ENCODE data around the gene RASSF5.
A peak's percentile ranks its signal among the peaks of the same experiment; 100 is the strongest.

Gene RASSF5, protein sequence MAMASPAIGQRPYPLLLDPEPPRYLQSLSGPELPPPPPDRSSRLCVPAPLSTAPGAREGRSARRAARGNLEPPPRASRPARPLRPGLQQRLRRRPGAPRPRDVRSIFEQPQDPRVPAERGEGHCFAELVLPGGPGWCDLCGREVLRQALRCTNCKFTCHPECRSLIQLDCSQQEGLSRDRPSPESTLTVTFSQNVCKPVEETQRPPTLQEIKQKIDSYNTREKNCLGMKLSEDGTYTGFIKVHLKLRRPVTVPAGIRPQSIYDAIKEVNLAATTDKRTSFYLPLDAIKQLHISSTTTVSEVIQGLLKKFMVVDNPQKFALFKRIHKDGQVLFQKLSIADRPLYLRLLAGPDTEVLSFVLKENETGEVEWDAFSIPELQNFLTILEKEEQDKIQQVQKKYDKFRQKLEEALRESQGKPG

DNA sequence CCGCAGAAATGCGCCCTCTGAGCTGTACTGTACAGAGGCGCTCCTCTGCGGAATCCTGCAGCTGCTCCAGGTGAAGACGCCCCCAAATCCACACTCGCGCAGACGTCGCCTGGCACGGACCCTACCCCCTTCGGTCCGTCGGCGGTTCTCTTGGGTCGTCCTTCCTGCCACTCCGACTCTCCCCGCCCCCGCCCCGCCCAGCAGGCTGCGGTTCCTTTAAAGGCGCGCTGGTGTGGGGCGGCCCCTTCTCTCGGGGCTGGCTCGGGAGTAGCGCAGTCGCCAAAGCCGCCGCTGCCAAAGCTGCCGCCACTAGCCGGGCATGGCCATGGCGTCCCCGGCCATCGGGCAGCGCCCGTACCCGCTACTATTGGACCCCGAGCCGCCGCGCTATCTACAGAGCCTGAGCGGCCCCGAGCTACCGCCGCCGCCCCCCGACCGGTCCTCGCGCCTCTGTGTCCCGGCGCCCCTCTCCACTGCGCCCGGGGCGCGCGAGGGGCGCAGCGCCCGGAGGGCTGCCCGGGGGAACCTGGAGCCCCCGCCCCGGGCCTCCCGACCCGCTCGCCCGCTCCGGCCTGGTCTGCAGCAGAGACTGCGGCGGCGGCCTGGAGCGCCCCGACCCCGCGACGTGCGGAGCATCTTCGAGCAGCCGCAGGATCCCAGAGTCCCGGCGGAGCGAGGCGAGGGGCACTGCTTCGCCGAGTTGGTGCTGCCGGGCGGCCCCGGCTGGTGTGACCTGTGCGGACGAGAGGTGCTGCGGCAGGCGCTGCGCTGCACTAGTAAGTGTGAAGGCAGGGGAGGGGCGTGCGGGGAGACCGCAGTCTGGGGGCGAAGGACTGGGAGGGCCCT, at the start of gene RASSF5:
Gene RASSF5 (plus strand): TSS at position 248 of the 846 bp plus-strand sequence. CDS start 72 bp downstream, at position 320.
- Histone ChIP-seq H3K4me2 (ENCODE audit: low read length) (peak within 1 kb of the TSS; percentile 36), H3K4me1 (ENCODE audit: control insufficient read depth, low read length) (peaks cover 3% of the 10 kb centered on the region; the same call in 1 of the 2 replicates), H3K27ac (ENCODE audit: low read depth, low read length) (no peak within 1 kb of the TSS), H3F3A (ENCODE audit: control insufficient read depth, insufficient read depth) (no peaks in the 10 kb centered on the region), H3K36me3 (ENCODE audit: control insufficient read depth, low read length) (no peaks in the 10 kb centered on the region), H3K9me2 (replicated peaks; ENCODE audit: control insufficient read depth, low read length) (no peaks in the 10 kb centered on the region), H3K9me3 (ENCODE audit: control insufficient read depth, insufficient read depth, low read length) (no peaks in the 10 kb centered on the region), H3K4me3 (ENCODE audit: low read length) (peak within 1 kb of the TSS; percentile 15; the same call in 1 of the 2 replicates), H3K27me3 (ENCODE audit: control insufficient read depth, low read length) (peaks cover 86% of the 10 kb centered on the region), H3K79me2 (ENCODE audit: control insufficient read depth, low read length) (no peaks in the 10 kb centered on the region), H4K20me1 (ENCODE audit: control insufficient read depth, insufficient read depth, low read depth, low read length) (no peaks in the 10 kb centered on the region)
- TF ChIP-seq EZH2phosphoT487 (IDR thresholded peaks at IDR 0.05; ENCODE audit: borderline replicate concordance, low read length) = peak; percentile 78; the same call in 1 of the 2 replicates
- TF ChIP-seq, protein P1, sequence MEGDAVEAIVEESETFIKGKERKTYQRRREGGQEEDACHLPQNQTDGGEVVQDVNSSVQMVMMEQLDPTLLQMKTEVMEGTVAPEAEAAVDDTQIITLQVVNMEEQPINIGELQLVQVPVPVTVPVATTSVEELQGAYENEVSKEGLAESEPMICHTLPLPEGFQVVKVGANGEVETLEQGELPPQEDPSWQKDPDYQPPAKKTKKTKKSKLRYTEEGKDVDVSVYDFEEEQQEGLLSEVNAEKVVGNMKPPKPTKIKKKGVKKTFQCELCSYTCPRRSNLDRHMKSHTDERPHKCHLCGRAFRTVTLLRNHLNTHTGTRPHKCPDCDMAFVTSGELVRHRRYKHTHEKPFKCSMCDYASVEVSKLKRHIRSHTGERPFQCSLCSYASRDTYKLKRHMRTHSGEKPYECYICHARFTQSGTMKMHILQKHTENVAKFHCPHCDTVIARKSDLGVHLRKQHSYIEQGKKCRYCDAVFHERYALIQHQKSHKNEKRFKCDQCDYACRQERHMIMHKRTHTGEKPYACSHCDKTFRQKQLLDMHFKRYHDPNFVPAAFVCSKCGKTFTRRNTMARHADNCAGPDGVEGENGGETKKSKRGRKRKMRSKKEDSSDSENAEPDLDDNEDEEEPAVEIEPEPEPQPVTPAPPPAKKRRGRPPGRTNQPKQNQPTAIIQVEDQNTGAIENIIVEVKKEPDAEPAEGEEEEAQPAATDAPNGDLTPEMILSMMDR (IDR thresholded peaks at IDR 0.05; ENCODE audit: low read depth, low read length, poor library complexity, severe bottlenecking) = no peak

DNA sequence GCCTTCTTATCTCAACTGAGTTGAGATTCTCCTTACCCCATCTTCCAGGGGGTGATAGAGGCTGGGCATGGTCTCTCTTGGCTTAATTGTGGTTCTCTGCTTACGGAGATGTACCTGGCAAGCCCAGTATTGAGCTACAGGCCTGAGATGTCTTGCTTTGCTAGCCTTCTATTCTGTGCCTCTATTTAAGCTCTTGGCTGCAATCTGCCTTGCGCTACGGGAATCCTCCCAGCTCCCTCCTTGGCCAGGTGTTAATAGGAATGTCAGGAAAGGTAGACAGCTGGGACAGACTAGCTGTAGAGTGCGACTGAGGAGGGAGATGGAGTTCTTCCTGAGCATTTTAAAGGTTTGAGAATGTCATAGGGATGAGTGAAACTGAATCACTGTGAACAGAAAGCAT, 47.6 kb upstream of the RASSF5 start:
- Histone ChIP-seq H3F3A (ENCODE audit: control insufficient read depth, insufficient read depth) (no peaks in the 10 kb centered on the region), H3K4me1 (ENCODE audit: control insufficient read depth, low read length) (no peaks in the 10 kb centered on the region), H3K9me3 (ENCODE audit: control insufficient read depth, insufficient read depth, low read length) (no peaks in the 10 kb centered on the region), H3K27me3 (ENCODE audit: control insufficient read depth, low read length) (no peaks in the 10 kb centered on the region), H3K4me3 (ENCODE audit: low read length) (no peak overlapping the region), H3K79me2 (ENCODE audit: control insufficient read depth, low read length) (no peaks in the 10 kb centered on the region), H3K36me3 (ENCODE audit: control insufficient read depth, low read length) (peaks cover 3% of the 10 kb centered on the region; the same call in 1 of the 2 replicates), H3K27ac (ENCODE audit: low read depth, low read length) (no peak overlapping the region), H4K20me1 (ENCODE audit: control insufficient read depth, insufficient read depth, low read depth, low read length) (no peaks in the 10 kb centered on the region), H3K9me2 (replicated peaks; ENCODE audit: control insufficient read depth, low read length) (no peaks in the 10 kb centered on the region), H3K4me2 (ENCODE audit: low read length) (no peak overlapping the region)
- TF ChIP-seq EZH2phosphoT487 (IDR thresholded peaks at IDR 0.05; ENCODE audit: borderline replicate concordance, low read length) = no peak
- TF ChIP-seq, protein P1 (IDR thresholded peaks at IDR 0.05; ENCODE audit: low read depth, low read length, poor library complexity, severe bottlenecking) = no peak

DNA sequence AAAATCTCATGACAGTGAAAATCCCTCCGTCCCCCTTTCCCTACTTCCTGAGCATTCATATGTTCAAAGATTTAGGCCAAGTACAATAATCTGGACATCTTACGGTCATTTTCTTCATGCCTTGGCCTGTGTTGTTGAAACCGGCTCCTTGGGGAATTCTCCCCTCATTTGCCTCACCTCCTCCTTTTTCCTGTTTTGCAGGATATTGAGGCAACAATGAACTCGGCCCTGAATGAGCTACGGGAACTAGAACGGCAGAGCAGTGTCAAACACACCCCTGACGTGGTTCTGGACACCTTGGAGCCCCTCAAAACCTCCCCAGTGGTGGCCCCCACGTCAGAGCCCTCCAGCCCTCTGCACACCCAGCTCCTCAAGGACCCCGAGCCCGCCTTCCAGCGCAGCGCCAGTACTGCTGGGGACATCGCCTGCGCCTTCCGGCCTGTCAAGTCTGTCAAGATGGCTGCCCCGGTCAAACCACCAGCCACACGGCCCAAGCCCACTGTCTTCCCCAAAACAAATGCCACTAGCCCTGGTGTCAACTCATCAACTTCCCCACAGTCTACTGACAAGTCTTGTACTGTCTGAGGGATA, 46.4 kb upstream of the RASSF5 start:
- Histone ChIP-seq H3F3A (ENCODE audit: control insufficient read depth, insufficient read depth) (no peaks in the 10 kb centered on the region), H3K9me3 (ENCODE audit: control insufficient read depth, insufficient read depth, low read length) (no peaks in the 10 kb centered on the region), H3K9me2 (replicated peaks; ENCODE audit: control insufficient read depth, low read length) (no peaks in the 10 kb centered on the region), H3K79me2 (ENCODE audit: control insufficient read depth, low read length) (no peaks in the 10 kb centered on the region), H3K27me3 (ENCODE audit: control insufficient read depth, low read length) (no peaks in the 10 kb centered on the region), H4K20me1 (ENCODE audit: control insufficient read depth, insufficient read depth, low read depth, low read length) (no peaks in the 10 kb centered on the region), H3K4me3 (ENCODE audit: low read length) (no peak overlapping the region), H3K4me2 (ENCODE audit: low read length) (no peak overlapping the region), H3K27ac (ENCODE audit: low read depth, low read length) (no peak overlapping the region), H3K4me1 (ENCODE audit: control insufficient read depth, low read length) (no peaks in the 10 kb centered on the region), H3K36me3 (ENCODE audit: control insufficient read depth, low read length) (0 out of 2 replicates have a peak, but pooled peaks cover 3% of the 10 kb centered on the region)
- no peak for TF ChIP-seq EZH2phosphoT487 (IDR thresholded peaks at IDR 0.05; ENCODE audit: borderline replicate concordance, low read length)
- TF ChIP-seq, protein P1 (IDR thresholded peaks at IDR 0.05; ENCODE audit: low read depth, low read length, poor library complexity, severe bottlenecking) = no peak

Measured in DOHH2 (cell line).